MM.1S (cell line): Measurements from ENCODE around the gene SLC6A9.
A peak's percentile ranks its signal among the peaks of the same experiment; 100 is the strongest.

Source experiments
- DNase-seq: peaks from one replicate; pipeline ENCODE4 v3.0.0-alpha.2; 2015
- H2AFZ ChIP-seq: fragments of 300-600 bp; sonication (generic); 2 replicates; pipeline ENCODE4 v1.6.0; 2016; ENCODE audit warnings: antibody characterized with exemption, low read length
- H3F3A ChIP-seq: fragments of 300-600 bp; sonication (generic); 2 replicates; pipeline ENCODE4 v1.6.1; 2016; ENCODE audit warnings: mild to moderate bottlenecking, antibody characterized with exemption, low read length, moderate library complexity, mixed read lengths; ENCODE audit not compliant: insufficient read depth
- H3K27ac ChIP-seq: fragments of 300-600 bp; sonication (generic); 2 replicates; pipeline ENCODE4 v1.5.1; 2016; ENCODE audit warnings: mild to moderate bottlenecking, low read length
- H3K27me3 ChIP-seq: fragments of 300-600 bp; sonication (generic); replicated peaks from 2 replicates; pipeline ENCODE4 v1.6.0; 2016; ENCODE audit warnings: low read length; ENCODE audit not compliant: insufficient read depth
- H3K36me3 ChIP-seq: fragments of 300-600 bp; sonication (generic); replicated peaks from 2 replicates; pipeline ENCODE4 v1.6.1; 2016; ENCODE audit warnings: mild to moderate bottlenecking, low read length, mixed read lengths; ENCODE audit not compliant: insufficient read depth
- H3K4me1 ChIP-seq: fragments of 300-600 bp; sonication (generic); 2 replicates; pipeline ENCODE4 v1.6.1; 2016; ENCODE audit warnings: low read length, mixed read lengths
- H3K4me2 ChIP-seq: fragments of 300-600 bp; sonication (generic); 2 replicates; pipeline ENCODE4 v1.6.0; 2016; ENCODE audit warnings: low read depth, low read length
- H3K4me3 ChIP-seq: fragments of 300-600 bp; sonication (generic); 2 replicates; pipeline ENCODE4 v1.5.1; 2016; ENCODE audit warnings: low read length, mixed read lengths
- H3K79me2 ChIP-seq: fragments of 300-600 bp; sonication (generic); 2 replicates; pipeline ENCODE4 v1.6.1; 2016; ENCODE audit warnings: mixed run types, low read length, mixed read lengths
- H3K9ac ChIP-seq: fragments of 300-600 bp; sonication (generic); 2 replicates; pipeline ENCODE4 v1.6.1; 2016; ENCODE audit warnings: low read length, mixed read lengths
- H3K9me2 ChIP-seq: fragments of 300-600 bp; sonication (generic); replicated peaks from 2 replicates; pipeline ENCODE4 v1.6.1; 2016; ENCODE audit warnings: mild to moderate bottlenecking, low read length, mixed read lengths; ENCODE audit not compliant: insufficient read depth
- H3K9me3 ChIP-seq: fragments of 300-600 bp; sonication (generic); replicated peaks from 2 replicates; pipeline ENCODE4 v1.6.1; 2016; ENCODE audit warnings: mild to moderate bottlenecking, low read length, mixed read lengths; ENCODE audit not compliant: insufficient read depth
- H4K20me1 ChIP-seq: fragments of 300-600 bp; sonication (generic); 2 replicates; pipeline ENCODE4 v1.6.1; 2016; ENCODE audit warnings: mild to moderate bottlenecking, low read length, moderate library complexity, mixed read lengths; ENCODE audit not compliant: insufficient read depth
- EZH2 ChIP-seq: fragments of 300-600 bp; sonication (generic); optimal IDR thresholded peaks from 2 replicates; pipeline ENCODE3; 2017; ENCODE audit warnings: low read depth, mild to moderate bottlenecking, antibody characterized with exemption, low read length, mixed read lengths
- EZH2phosphoT487 ChIP-seq: fragments of 300-600 bp; sonication (generic); IDR thresholded peaks from 2 replicates; pipeline ENCODE4 v1.6.1; 2018; ENCODE audit warnings: antibody characterized with exemption, low read length
- TF ChIP-seq, protein P1 (sequence below): fragments of 300-600 bp; sonication (generic); IDR thresholded peaks from 2 replicates; pipeline ENCODE4 v1.5.1; 2016; ENCODE audit warnings: antibody characterized with exemption, low read length, mixed read lengths

The SLC6A9 gene

DNA sequence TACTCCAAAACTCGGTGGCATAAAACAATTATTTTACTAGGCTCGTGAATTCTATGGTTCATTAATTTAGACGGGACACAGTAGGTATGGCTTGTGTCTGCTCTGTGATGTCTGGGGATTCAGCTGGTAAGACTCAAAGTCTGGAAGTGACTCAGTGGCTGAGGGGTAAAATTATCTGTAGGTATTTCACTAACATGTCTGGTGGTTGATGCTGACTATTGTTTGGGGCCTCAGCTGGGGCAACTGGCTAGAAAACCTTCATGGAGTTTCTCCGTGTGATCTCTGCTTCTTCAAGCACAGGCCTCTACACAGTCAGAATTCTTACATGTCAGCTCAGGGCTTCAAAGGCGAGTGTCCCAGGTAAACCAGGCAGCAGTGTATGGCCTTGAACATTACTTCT is 46.2 kb upstream of the SLC6A9 start:
- TF ChIP-seq EZH2phosphoT487: no peak
- TF ChIP-seq EZH2: no peak
- TF ChIP-seq, protein P1, sequence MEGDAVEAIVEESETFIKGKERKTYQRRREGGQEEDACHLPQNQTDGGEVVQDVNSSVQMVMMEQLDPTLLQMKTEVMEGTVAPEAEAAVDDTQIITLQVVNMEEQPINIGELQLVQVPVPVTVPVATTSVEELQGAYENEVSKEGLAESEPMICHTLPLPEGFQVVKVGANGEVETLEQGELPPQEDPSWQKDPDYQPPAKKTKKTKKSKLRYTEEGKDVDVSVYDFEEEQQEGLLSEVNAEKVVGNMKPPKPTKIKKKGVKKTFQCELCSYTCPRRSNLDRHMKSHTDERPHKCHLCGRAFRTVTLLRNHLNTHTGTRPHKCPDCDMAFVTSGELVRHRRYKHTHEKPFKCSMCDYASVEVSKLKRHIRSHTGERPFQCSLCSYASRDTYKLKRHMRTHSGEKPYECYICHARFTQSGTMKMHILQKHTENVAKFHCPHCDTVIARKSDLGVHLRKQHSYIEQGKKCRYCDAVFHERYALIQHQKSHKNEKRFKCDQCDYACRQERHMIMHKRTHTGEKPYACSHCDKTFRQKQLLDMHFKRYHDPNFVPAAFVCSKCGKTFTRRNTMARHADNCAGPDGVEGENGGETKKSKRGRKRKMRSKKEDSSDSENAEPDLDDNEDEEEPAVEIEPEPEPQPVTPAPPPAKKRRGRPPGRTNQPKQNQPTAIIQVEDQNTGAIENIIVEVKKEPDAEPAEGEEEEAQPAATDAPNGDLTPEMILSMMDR: no peak
- no peak overlapping the region for H2AFZ ChIP-seq
- no peak overlapping the region for H3K4me2 ChIP-seq
- no peaks in the 10 kb centered on the region for H3F3A ChIP-seq
- no peaks in the 10 kb centered on the region for H3K36me3 ChIP-seq
- no peaks in the 10 kb centered on the region for H3K27me3 ChIP-seq
- H3K27ac ChIP-seq: no peak overlapping the region
- H3K9me2 ChIP-seq: no peaks in the 10 kb centered on the region
- DNase-seq: no peak
- H3K4me3 ChIP-seq: no peak overlapping the region
- no peaks in the 10 kb centered on the region for H3K4me1 ChIP-seq
- no peak overlapping the region for H3K9ac ChIP-seq
- no peaks in the 10 kb centered on the region for H3K9me3 ChIP-seq
- no peaks in the 10 kb centered on the region for H4K20me1 ChIP-seq
- no peaks in the 10 kb centered on the region for H3K79me2 ChIP-seq

DNA sequence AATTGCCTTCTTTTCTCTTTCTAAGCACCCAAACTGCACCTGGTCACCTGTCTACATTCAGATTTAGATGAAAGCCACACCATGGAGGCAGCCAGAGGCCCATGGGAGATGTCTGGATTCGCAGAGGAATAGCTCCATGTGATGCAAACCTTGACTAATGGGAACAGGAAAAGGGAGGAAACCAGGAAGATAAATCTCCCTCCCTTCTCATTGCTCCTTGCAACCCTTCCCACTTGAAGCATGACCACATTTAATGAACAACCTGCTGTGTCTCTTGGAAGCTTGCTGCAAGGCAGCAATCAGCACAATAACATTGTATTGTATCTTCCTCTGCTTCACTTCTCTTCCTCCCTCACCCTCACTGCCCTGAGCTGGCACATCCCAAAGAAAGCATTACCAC is 44.8 kb upstream of the SLC6A9 start:
- H3K27ac ChIP-seq: no peak overlapping the region
- no peaks in the 10 kb centered on the region for H3K9me2 ChIP-seq
- H3K4me2 ChIP-seq: no peak overlapping the region
- no peak for DNase-seq
- H2AFZ ChIP-seq: no peak overlapping the region
- TF ChIP-seq EZH2phosphoT487: no peak
- TF ChIP-seq, protein P1: no peak
- no peak for TF ChIP-seq EZH2
- no peak overlapping the region for H3K4me3 ChIP-seq
- no peaks in the 10 kb centered on the region for H3F3A ChIP-seq
- no peaks in the 10 kb centered on the region for H3K36me3 ChIP-seq
- H3K79me2 ChIP-seq: no peaks in the 10 kb centered on the region
- no peaks in the 10 kb centered on the region for H3K9me3 ChIP-seq
- no peaks in the 10 kb centered on the region for H3K27me3 ChIP-seq
- H4K20me1 ChIP-seq: no peaks in the 10 kb centered on the region
- H3K4me1 ChIP-seq: no peaks in the 10 kb centered on the region
- no peak overlapping the region for H3K9ac ChIP-seq

DNA sequence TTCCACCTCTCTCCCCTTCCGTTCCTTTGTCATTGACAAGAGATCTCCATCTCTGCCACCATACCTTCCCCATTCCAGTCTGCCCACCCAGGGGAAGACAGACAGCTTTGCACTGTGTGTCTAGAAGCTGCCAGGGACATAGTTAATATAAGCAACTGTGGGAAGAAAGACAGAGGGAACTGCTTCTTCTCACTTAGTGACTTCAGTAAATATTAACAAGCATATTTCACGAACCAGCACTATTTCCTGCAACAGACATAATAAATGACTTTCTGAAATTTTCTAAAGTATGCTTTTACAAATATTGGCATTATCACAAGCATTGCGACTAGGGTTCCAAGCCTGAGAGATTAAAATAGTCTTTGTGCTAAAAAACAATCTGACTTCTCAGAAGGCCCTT is 43.2 kb upstream of the SLC6A9 start:
- Histone ChIP-seq H3K79me2 (no peaks in the 10 kb centered on the region), H4K20me1 (no peaks in the 10 kb centered on the region), H3K36me3 (no peaks in the 10 kb centered on the region), H3K27ac (no peak overlapping the region), H3K4me3 (no peak overlapping the region), H3K9me3 (no peaks in the 10 kb centered on the region), H3K9me2 (no peaks in the 10 kb centered on the region), H3K9ac (no peak overlapping the region), H3K4me1 (no peaks in the 10 kb centered on the region), H3K27me3 (no peaks in the 10 kb centered on the region), H2AFZ (no peak overlapping the region), H3F3A (no peaks in the 10 kb centered on the region), H3K4me2 (no peak overlapping the region)
- no peak for DNase-seq
- TF ChIP-seq EZH2: no peak
- TF ChIP-seq, protein P1: no peak
- TF ChIP-seq EZH2phosphoT487: no peak

DNA sequence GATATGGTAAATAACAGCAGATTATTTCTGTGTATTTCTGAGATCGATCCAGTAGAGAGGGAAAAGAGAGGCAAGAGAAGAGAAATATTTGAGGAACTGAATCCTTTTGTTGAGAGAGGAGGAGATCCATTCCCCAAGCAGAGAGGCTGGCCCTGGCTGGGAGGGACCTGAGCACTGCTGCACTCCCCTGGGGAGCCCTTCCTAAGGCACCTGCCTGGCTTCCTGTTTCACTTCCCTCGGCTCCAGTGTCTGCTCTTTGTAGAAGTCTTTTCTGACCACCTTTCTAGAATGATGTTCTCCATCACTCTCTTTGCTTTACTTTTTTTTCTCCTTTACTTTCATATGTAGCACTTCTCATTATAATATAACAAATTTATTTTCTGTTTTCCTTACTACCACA is 42.3 kb upstream of the SLC6A9 start:
- Histone ChIP-seq H3K4me3 (no peak overlapping the region), H3K9me2 (no peaks in the 10 kb centered on the region), H3K9me3 (no peaks in the 10 kb centered on the region), H3K4me2 (0 out of 2 replicates have a peak overlapping the region, but pooled peaks have one; percentile 1), H3K27me3 (no peaks in the 10 kb centered on the region), H2AFZ (no peak overlapping the region), H3K79me2 (no peaks in the 10 kb centered on the region), H3K9ac (no peak overlapping the region), H3K27ac (no peak overlapping the region), H3F3A (no peaks in the 10 kb centered on the region), H3K36me3 (no peaks in the 10 kb centered on the region), H4K20me1 (no peaks in the 10 kb centered on the region), H3K4me1 (no peaks in the 10 kb centered on the region)
- TF ChIP-seq, protein P1: no peak
- no peak for TF ChIP-seq EZH2
- TF ChIP-seq EZH2phosphoT487: no peak
- DNase-seq: no peak
